K562 (cell line): ENCODE results near the gene PTGR2. TPM values are rescaled to one million over a fixed set of nuclear protein-coding genes. Genes with fewer than 3 reads are reported as not detected.
A peak's percentile ranks its signal among the peaks of the same experiment; 100 is the strongest.

ENCODE experiments used
- ARHGAP35 ChIP-seq: fragments of 450-650 bp; IDR thresholded peaks from 2 replicates; pipeline ENCODE4 v1.6.1; 2018; ENCODE audit not compliant: partially characterized antibody
- EP300 ChIP-seq: IDR thresholded peaks from 2 replicates; pipeline ENCODE4 v1.6.1; 2012; ENCODE audit warnings: low read length, improper control_type of control experiment
- ESRRB ChIP-seq: fragments of 250-450 bp; sonication (Bioruptor Pico); IDR thresholded peaks from 2 replicates; pipeline ENCODE4 v1.5.0; 2020; ENCODE audit warnings: mild to moderate bottlenecking, moderate library complexity, borderline replicate concordance
- ETV1 ChIP-seq: fragments of 450-650 bp; conservative IDR thresholded peaks from 2 replicates; pipeline ENCODE4 v1.6.1; 2016; ENCODE audit warnings: missing genetic modification characterization, control low read depth, low read depth, missing compliant biosample characterization
- ETV5 ChIP-seq: sonication (generic); formaldehyde crosslinking; IDR thresholded peaks from 2 replicates; pipeline ENCODE4 v1.4.0; 2020; ENCODE audit warnings: low read depth, mild to moderate bottlenecking, missing genetic modification reagents
- ETV6 ChIP-seq, 3 experiments: fragments of 150-350 bp in 1 of 3; sonication (generic) in 1 of 3; formaldehyde crosslinking in 1 of 3; IDR thresholded peaks; 2 replicates each; pipeline versions ENCODE4 v1.6.1 to v1.8.0; 2014 to 2022; ENCODE audit warnings: borderline replicate concordance in 2 of 3, low read depth in 2 of 3, antibody characterized with exemption in 1 of 3, low read length in 1 of 3, mild to moderate bottlenecking in 1 of 3, missing genetic modification reagents in 1 of 3
- KLF16 ChIP-seq: IDR thresholded peaks from 2 replicates; pipeline ENCODE4 v1.6.1; 2016; ENCODE audit warnings: antibody characterized with exemption
- NCOA6 ChIP-seq: fragments of 450-650 bp; IDR thresholded peaks from 2 replicates; pipeline ENCODE4 v1.6.1; 2017; ENCODE audit warnings: mild to moderate bottlenecking
- NELFE ChIP-seq: IDR thresholded peaks from 2 replicates; pipeline ENCODE4 v1.6.1; 2011; ENCODE audit warnings: mild to moderate bottlenecking; ENCODE audit not compliant: insufficient read depth, insufficient read length
- PRDM10 ChIP-seq: fragments of 450-650 bp; IDR thresholded peaks from 2 replicates; pipeline ENCODE4 v1.6.1; 2018; ENCODE audit not compliant: partially characterized antibody
- PRPF4 ChIP-seq: fragments of 200-400 bp; formaldehyde crosslinking; IDR thresholded peaks from one replicate; pipeline ENCODE4 v1.6.1; 2017; ENCODE audit warnings: low read length, low read depth, mild to moderate bottlenecking; ENCODE audit not compliant: insufficient read depth, poor library complexity, severe bottlenecking
- TEAD2 ChIP-seq: fragments of 450-650 bp; IDR thresholded peaks from 2 replicates; pipeline ENCODE4 v1.6.1; 2016; ENCODE audit warnings: missing genetic modification characterization, control low read depth, missing compliant biosample characterization
- ZFP36 ChIP-seq: fragments of 150-350 bp; IDR thresholded peaks from 2 replicates; pipeline ENCODE4 v1.6.1; 2018; ENCODE audit warnings: low read length, low read depth; ENCODE audit not compliant: partially characterized antibody
- ZNF217 ChIP-seq: sonication (generic); formaldehyde crosslinking; IDR thresholded peaks from 2 replicates; pipeline ENCODE4 v1.8.0; 2022; ENCODE audit warnings: mild to moderate bottlenecking, missing genetic modification reagents
- ZNF785 ChIP-seq: fragments of 250-450 bp; sonication (Bioruptor Pico); IDR thresholded peaks from 2 replicates; pipeline ENCODE4 v1.4.0; 2020; ENCODE audit warnings: mild to moderate bottlenecking
- ZNF79 ChIP-seq: fragments of 250-450 bp; sonication (Bioruptor Pico); IDR thresholded peaks from 2 replicates; pipeline ENCODE4 v1.4.0; 2020; ENCODE audit warnings: low read depth, mild to moderate bottlenecking, moderate library complexity
- polyA plus RNA-seq, 8 experiments: library from polyadenylated mRNA; depleted of rRNA in 4 of 8; stranded (reverse) in 5 of 8; unstranded in 3 of 8; fragments of >200 nt; fragmentation: Nextera tagmentation in 2 of 8; fragmentation: Illumina TruSeq in 1 of 8; extraction: Ambion mirVana in 2 of 8; extraction: Trizol in 1 of 8; gene quantifications; 2 replicates each; pipeline versions ENCODE4 v1.2.1 to v1.2.3, GENCODE V29; 2011 to 2014; ENCODE audit warnings: inconsistent platforms in 1 of 8, missing spikeins in 1 of 8
- total RNA-seq, 7 experiments: library from RNA; depleted of rRNA in 6 of 7; stranded (reverse); fragments of >200 nt in 6 of 7; fragmentation: Illumina TruSeq in 2 of 7; extraction: Trizol in 2 of 7; gene quantifications; 2 replicates each; pipeline versions ENCODE4 v1.2.1 to v1.2.3, GENCODE V29; 2011 to 2021; ENCODE audit warnings: low replicate concordance in 1 of 7
- TF ChIP-seq, protein P1 (sequence below): fragments of 250-450 bp; sonication (Bioruptor Pico); IDR thresholded peaks from 2 replicates; pipeline ENCODE4 v1.4.0; 2020
- TF ChIP-seq, protein P2 (sequence below): fragments of 450-650 bp; conservative IDR thresholded peaks from 2 replicates; pipeline ENCODE4 v1.6.1; 2016; ENCODE audit warnings: missing genetic modification characterization, low read depth, mild to moderate bottlenecking, control low read depth, missing compliant biosample characterization
- TF ChIP-seq, protein P3 (sequence below): sonication (generic); formaldehyde crosslinking; IDR thresholded peaks from 2 replicates; pipeline ENCODE4 v1.8.0; 2022; ENCODE audit warnings: mild to moderate bottlenecking, missing genetic modification reagents

Gene PTGR2
- total and polyA plus RNA-seq, 9 of the 15 experiments (the other 6 are each of a cell fraction or from before 2014, with no cell fraction given): 7.4 to 23.0 (median 13.0) TPM

- peak; percentile 97 for TF ChIP-seq PRDM10
- TF ChIP-seq ZNF79 (CRISPR knock-in tag): no peak
- TF ChIP-seq ESRRB (CRISPR knock-in tag): no peak
- TF ChIP-seq TEAD2: no peak
- peak; percentile 87 for TF ChIP-seq ETV1 (tag)
- TF ChIP-seq ARHGAP35: no peak
- 0 out of 2 replicates have a peak, but pooled peaks have one; percentile 4 for TF ChIP-seq KLF16
- peak; percentile 92 to 96 for TF ChIP-seq ETV6 (IDR thresholded peaks at IDR 0.05; ENCODE audit: borderline replicate concordance in 1 of 2, low read depth in 2 of 2, low read length in 1 of 2)
- no peak for TF ChIP-seq ETV6 (CRISPR knock-in tag; IDR thresholded peaks at IDR 0.05; ENCODE audit: borderline replicate concordance)
- no peak for TF ChIP-seq PRPF4
- no peak for TF ChIP-seq ZNF785 (CRISPR knock-in tag)
- no peak for TF ChIP-seq NCOA6
- TF ChIP-seq ZFP36: no peak
- TF ChIP-seq, protein P1, sequence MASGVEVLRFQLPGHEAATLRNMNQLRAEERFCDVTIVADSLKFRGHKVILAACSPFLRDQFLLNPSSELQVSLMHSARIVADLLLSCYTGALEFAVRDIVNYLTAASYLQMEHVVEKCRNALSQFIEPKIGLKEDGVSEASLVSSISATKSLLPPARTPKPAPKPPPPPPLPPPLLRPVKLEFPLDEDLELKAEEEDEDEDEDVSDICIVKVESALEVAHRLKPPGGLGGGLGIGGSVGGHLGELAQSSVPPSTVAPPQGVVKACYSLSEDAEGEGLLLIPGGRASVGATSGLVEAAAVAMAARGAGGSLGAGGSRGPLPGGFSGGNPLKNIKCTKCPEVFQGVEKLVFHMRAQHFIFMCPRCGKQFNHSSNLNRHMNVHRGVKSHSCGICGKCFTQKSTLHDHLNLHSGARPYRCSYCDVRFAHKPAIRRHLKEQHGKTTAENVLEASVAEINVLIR: peak; percentile 46
- TF ChIP-seq, protein P2, sequence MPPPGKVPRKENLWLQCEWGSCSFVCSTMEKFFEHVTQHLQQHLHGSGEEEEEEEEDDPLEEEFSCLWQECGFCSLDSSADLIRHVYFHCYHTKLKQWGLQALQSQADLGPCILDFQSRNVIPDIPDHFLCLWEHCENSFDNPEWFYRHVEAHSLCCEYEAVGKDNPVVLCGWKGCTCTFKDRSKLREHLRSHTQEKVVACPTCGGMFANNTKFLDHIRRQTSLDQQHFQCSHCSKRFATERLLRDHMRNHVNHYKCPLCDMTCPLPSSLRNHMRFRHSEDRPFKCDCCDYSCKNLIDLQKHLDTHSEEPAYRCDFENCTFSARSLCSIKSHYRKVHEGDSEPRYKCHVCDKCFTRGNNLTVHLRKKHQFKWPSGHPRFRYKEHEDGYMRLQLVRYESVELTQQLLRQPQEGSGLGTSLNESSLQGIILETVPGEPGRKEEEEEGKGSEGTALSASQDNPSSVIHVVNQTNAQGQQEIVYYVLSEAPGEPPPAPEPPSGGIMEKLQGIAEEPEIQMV: no peak
- peak; percentile 93 for TF ChIP-seq ETV5
- no peak for TF ChIP-seq NELFE
- TF ChIP-seq ZNF217 (CRISPR knock-in tag): no peak
- TF ChIP-seq EP300: peak; percentile 54; the same call in 1 of the 2 replicates
- TF ChIP-seq, protein P3, sequence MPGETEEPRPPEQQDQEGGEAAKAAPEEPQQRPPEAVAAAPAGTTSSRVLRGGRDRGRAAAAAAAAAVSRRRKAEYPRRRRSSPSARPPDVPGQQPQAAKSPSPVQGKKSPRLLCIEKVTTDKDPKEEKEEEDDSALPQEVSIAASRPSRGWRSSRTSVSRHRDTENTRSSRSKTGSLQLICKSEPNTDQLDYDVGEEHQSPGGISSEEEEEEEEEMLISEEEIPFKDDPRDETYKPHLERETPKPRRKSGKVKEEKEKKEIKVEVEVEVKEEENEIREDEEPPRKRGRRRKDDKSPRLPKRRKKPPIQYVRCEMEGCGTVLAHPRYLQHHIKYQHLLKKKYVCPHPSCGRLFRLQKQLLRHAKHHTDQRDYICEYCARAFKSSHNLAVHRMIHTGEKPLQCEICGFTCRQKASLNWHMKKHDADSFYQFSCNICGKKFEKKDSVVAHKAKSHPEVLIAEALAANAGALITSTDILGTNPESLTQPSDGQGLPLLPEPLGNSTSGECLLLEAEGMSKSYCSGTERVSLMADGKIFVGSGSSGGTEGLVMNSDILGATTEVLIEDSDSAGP (CRISPR knock-in tag): no peak
These were observed 35.1 kb downstream of the PTGR2 start, which contains the start of gene ZNF410 (continued) for GRCh38 chr14:73886449-73887317.
